ENCODE measurements around the gene GOPC. TPM values are rescaled to one million over a fixed set of nuclear protein-coding genes. Genes with fewer than 3 reads are reported as not detected.

Gene GOPC
- total RNA-seq, 5 donors from 2014 or later (not counting 1 experiment from before 2014, with no cell fraction given), result 20.8 to 30.2 (median 27.5) TPM

- Histone ChIP-seq H3K27me3 (replicated peaks in 1 of 2; ENCODE audit: control insufficient read depth in 2 of 2, extremely low read depth in 1 of 2, insufficient read depth in 2 of 2, low read length in 1 of 2) (no peaks in the 10 kb centered on the region), H3K9me3 (no peaks in the 10 kb centered on the region), H3K36me3 (ENCODE audit: control insufficient read depth in 2 of 2, extremely low read depth in 1 of 2, insufficient read depth in 1 of 2, low read length in 1 of 2) (peaks cover 0 to 58% of the 10 kb centered on the region in 2 donors), H3K4me1 (ENCODE audit: control insufficient read depth in 1 of 2, extremely low read depth in 1 of 2, insufficient read depth in 2 of 2, low read length in 2 of 2) (no peaks in the 10 kb centered on the region), H3K4me3 (ENCODE audit: control insufficient read depth in 1 of 2, extremely low read depth in 1 of 2, low read length in 1 of 2) (no peak overlapping the region), H3K27ac (ENCODE audit: low read length) (no peak overlapping the region)
- peaks cover 0 to 5% (median 0%) of the 10 kb centered on the region in 3 donors for H3K4me1 Mint-ChIP-seq
- ChIA-PET POLR2A (interaction anchor here (0.6 to 0.7 kb wide), 2 partner anchors 79 to 914 kb away, joined by 5 to 12 read pairs; no protein-coding TSS in a partner anchor), CTCF (interaction anchor here (0.6 to 1.4 kb wide), 2 partner anchors 10 to 118 kb away, joined by 3 read pairs; no protein-coding TSS in a partner anchor)
- no peaks in the 10 kb centered on the region for H3K27me3 Mint-ChIP-seq
- no peak for ATAC-seq (replicated peaks in 1 of 4)
- no peak overlapping the region for H3K27ac Mint-ChIP-seq
- no peaks in the 10 kb centered on the region for H3K9me3 Mint-ChIP-seq
- no peak overlapping the region for H3K4me3 Mint-ChIP-seq
- WGBS (ENCODE audit: insufficient coverage), result 100% methylated on average over 1 of the region's 2 CpGs
- no peak for DNase-seq
- peaks cover 19% of the 10 kb centered on the region for H3K36me3 Mint-ChIP-seq
Observed at GRCh38 chr6:117568247-117568646, 34.1 kb downstream of the GOPC start.

- peaks cover 18% of the 10 kb centered on the region for H3K36me3 Mint-ChIP-seq
- peak overlapping the region in 1 of 2 donors; percentile 35 for H3K27ac Mint-ChIP-seq
- no peaks in the 10 kb centered on the region for H3K4me1 ChIP-seq (ENCODE audit: control insufficient read depth in 1 of 2, extremely low read depth in 1 of 2, insufficient read depth in 2 of 2, low read length in 2 of 2)
- no CpG with 5 or more reads among the region's 1 CpG for WGBS (ENCODE audit: insufficient coverage)
- ChIA-PET POLR2A (interaction anchor here in 1 of 2 donors (0.5 kb wide), 1 partner anchor 112 kb away, joined by 3 read pairs; no protein-coding TSS in a partner anchor), CTCF (interaction anchor here (1.1 to 1.3 kb wide), 2 partner anchors 9 kb away, joined by 3 to 4 read pairs; no protein-coding TSS in a partner anchor)
- H3K9me3 ChIP-seq, result no peaks in the 10 kb centered on the region
- DNase-seq (no peak), ATAC-seq (replicated peaks in 1 of 4) (no peak)
- no peak overlapping the region for H3K27ac ChIP-seq (ENCODE audit: low read length)
- H3K4me3 Mint-ChIP-seq, result no peak overlapping the region
- H3K9me3 Mint-ChIP-seq, result no peaks in the 10 kb centered on the region
- H3K27me3 Mint-ChIP-seq, result no peaks in the 10 kb centered on the region
- no peaks in the 10 kb centered on the region for H3K27me3 ChIP-seq (replicated peaks in 1 of 2; ENCODE audit: control insufficient read depth in 2 of 2, extremely low read depth in 1 of 2, insufficient read depth in 2 of 2, low read length in 1 of 2)
- no peaks in the 10 kb centered on the region for H3K4me1 Mint-ChIP-seq
- H3K4me3 ChIP-seq (ENCODE audit: control insufficient read depth in 1 of 2, extremely low read depth in 1 of 2, low read length in 1 of 2), result no peak overlapping the region
- peaks cover 0 to 58% of the 10 kb centered on the region in 2 donors for H3K36me3 ChIP-seq (ENCODE audit: control insufficient read depth in 2 of 2, extremely low read depth in 1 of 2, insufficient read depth in 1 of 2, low read length in 1 of 2)
Observed at GRCh38 chr6:117564681-117565080, 37.6 kb downstream of the GOPC start.

GRCh38 chr6:117561128-117561527 is 41.2 kb downstream of the GOPC start:
- CTCF ChIA-PET, result interaction anchor here (0.9 to 2.0 kb wide), 2 partner anchors 10 to 26 kb away, joined by 3 to 4 read pairs; no protein-coding TSS in a partner anchor
- 95% methylated on average over 2 of the region's 3 CpGs for WGBS (ENCODE audit: insufficient coverage)
- POLR2A ChIA-PET, result interaction anchor here in 1 of 2 donors (0.6 kb wide), 1 partner anchor 25 kb away, joined by 10 read pairs; no protein-coding TSS in a partner anchor
- Mint-ChIP-seq H3K4me3 (no peak overlapping the region), H3K27ac (no peak overlapping the region), H3K4me1 (no peaks in the 10 kb centered on the region), H3K27me3 (no peaks in the 10 kb centered on the region), H3K36me3 (peaks cover 11% of the 10 kb centered on the region), H3K9me3 (no peaks in the 10 kb centered on the region)
- Histone ChIP-seq H3K36me3 (ENCODE audit: control insufficient read depth in 2 of 2, extremely low read depth in 1 of 2, insufficient read depth in 1 of 2, low read length in 1 of 2) (peaks cover 0 to 31% of the 10 kb centered on the region in 2 donors), H3K4me1 (ENCODE audit: control insufficient read depth in 1 of 2, extremely low read depth in 1 of 2, insufficient read depth in 2 of 2, low read length in 2 of 2) (no peaks in the 10 kb centered on the region), H3K4me3 (ENCODE audit: control insufficient read depth in 1 of 2, extremely low read depth in 1 of 2, low read length in 1 of 2) (no peak overlapping the region), H3K9me3 (no peaks in the 10 kb centered on the region), H3K27me3 (replicated peaks in 1 of 2; ENCODE audit: control insufficient read depth in 2 of 2, extremely low read depth in 1 of 2, insufficient read depth in 2 of 2, low read length in 1 of 2) (no peaks in the 10 kb centered on the region), H3K27ac (ENCODE audit: low read length) (no peak overlapping the region)
- ATAC-seq (replicated peaks in 1 of 4) (no peak), DNase-seq (no peak)

- Mint-ChIP-seq H3K4me3 (no peak overlapping the region), H3K27ac (peak overlapping the region in 1 of 2 donors; percentile 6), H3K27me3 (no peaks in the 10 kb centered on the region), H3K4me1 (peaks cover 0 to 3% (median 0%) of the 10 kb centered on the region in 3 donors), H3K36me3 (peaks cover 11% of the 10 kb centered on the region), H3K9me3 (no peaks in the 10 kb centered on the region)
- peaks cover 0 to 22% of the 10 kb centered on the region in 2 donors for H3K36me3 ChIP-seq (ENCODE audit: control insufficient read depth in 2 of 2, extremely low read depth in 1 of 2, insufficient read depth in 1 of 2, low read length in 1 of 2)
- ATAC-seq (replicated peaks in 1 of 4), result no peak
- no peaks in the 10 kb centered on the region for H3K27me3 ChIP-seq (replicated peaks in 1 of 2; ENCODE audit: control insufficient read depth in 2 of 2, extremely low read depth in 1 of 2, insufficient read depth in 2 of 2, low read length in 1 of 2)
- CTCF ChIA-PET, result interaction anchor here (0.5 to 5.9 kb wide), 6 partner anchors 12 to 110 kb away, joined by 3 to 60 read pairs (median 4); no protein-coding TSS in a partner anchor
- H3K4me1 ChIP-seq (ENCODE audit: control insufficient read depth in 1 of 2, extremely low read depth in 1 of 2, insufficient read depth in 2 of 2, low read length in 2 of 2), result no peaks in the 10 kb centered on the region
- H3K27ac ChIP-seq (ENCODE audit: low read length), result no peak overlapping the region
- no peak overlapping the region for H3K4me3 ChIP-seq (ENCODE audit: control insufficient read depth in 1 of 2, extremely low read depth in 1 of 2, low read length in 1 of 2)
- POLR2A ChIA-PET, result interaction anchor here in 1 of 2 donors (0.6 kb wide), 1 partner anchor 24 kb away, joined by 3 read pairs; no protein-coding TSS in a partner anchor
- WGBS (ENCODE audit: insufficient coverage), result 83% methylated on average over 2 of the region's 4 CpGs
- no peak for DNase-seq
- H3K9me3 ChIP-seq, result no peaks in the 10 kb centered on the region
Observed at GRCh38 chr6:117559299-117559698, 43.0 kb downstream of the GOPC start.

GRCh38 chr6:117558818-117559217 is 43.5 kb downstream of the GOPC start:
- Mint-ChIP-seq H3K4me3 (no peak overlapping the region), H3K4me1 (peaks cover 0 to 3% (median 0%) of the 10 kb centered on the region in 3 donors), H3K27ac (no peak overlapping the region), H3K9me3 (no peaks in the 10 kb centered on the region), H3K36me3 (peaks cover 11% of the 10 kb centered on the region), H3K27me3 (no peaks in the 10 kb centered on the region)
- ATAC-seq (replicated peaks in 1 of 4) (peak in 1 of 4 experiments; percentile 15), DNase-seq (no peak)
- Histone ChIP-seq H3K4me1 (ENCODE audit: control insufficient read depth in 1 of 2, extremely low read depth in 1 of 2, insufficient read depth in 2 of 2, low read length in 2 of 2) (no peaks in the 10 kb centered on the region), H3K27me3 (replicated peaks in 1 of 2; ENCODE audit: control insufficient read depth in 2 of 2, extremely low read depth in 1 of 2, insufficient read depth in 2 of 2, low read length in 1 of 2) (no peaks in the 10 kb centered on the region), H3K9me3 (no peaks in the 10 kb centered on the region), H3K4me3 (ENCODE audit: control insufficient read depth in 1 of 2, extremely low read depth in 1 of 2, low read length in 1 of 2) (no peak overlapping the region), H3K36me3 (ENCODE audit: control insufficient read depth in 2 of 2, extremely low read depth in 1 of 2, insufficient read depth in 1 of 2, low read length in 1 of 2) (peaks cover 0 to 19% of the 10 kb centered on the region in 2 donors), H3K27ac (ENCODE audit: low read length) (no peak overlapping the region)
- 92% methylated on average over 3 of the region's 4 CpGs for WGBS (ENCODE audit: insufficient coverage)
- POLR2A ChIA-PET, result interaction anchor here in 1 of 2 donors (0.6 kb wide), 2 partner anchors 25 to 131 kb away, joined by 3 to 10 read pairs; no protein-coding TSS in a partner anchor
- CTCF ChIA-PET, result interaction anchor here (0.6 to 5.9 kb wide), 5 partner anchors 11 to 110 kb away, joined by 3 to 60 read pairs (median 3); no protein-coding TSS in a partner anchor

- no peak overlapping the region for H3K4me3 Mint-ChIP-seq
- Histone ChIP-seq H3K4me3 (ENCODE audit: control insufficient read depth in 1 of 2, extremely low read depth in 1 of 2, low read length in 1 of 2) (no peak overlapping the region), H3K36me3 (ENCODE audit: control insufficient read depth in 2 of 2, extremely low read depth in 1 of 2, insufficient read depth in 1 of 2, low read length in 1 of 2) (peaks cover 0 to 11% of the 10 kb centered on the region in 2 donors), H3K4me1 (ENCODE audit: control insufficient read depth in 1 of 2, extremely low read depth in 1 of 2, insufficient read depth in 2 of 2, low read length in 2 of 2) (no peaks in the 10 kb centered on the region), H3K9me3 (no peaks in the 10 kb centered on the region), H3K27ac (ENCODE audit: low read length) (no peak overlapping the region), H3K27me3 (replicated peaks in 1 of 2; ENCODE audit: control insufficient read depth in 2 of 2, extremely low read depth in 1 of 2, insufficient read depth in 2 of 2, low read length in 1 of 2) (no peaks in the 10 kb centered on the region)
- no peak overlapping the region for H3K27ac Mint-ChIP-seq
- H3K27me3 Mint-ChIP-seq, result no peaks in the 10 kb centered on the region
- 100% methylated on average over 1 of the region's 3 CpGs for WGBS (ENCODE audit: insufficient coverage)
- peaks cover 9% of the 10 kb centered on the region for H3K36me3 Mint-ChIP-seq
- no peaks in the 10 kb centered on the region for H3K9me3 Mint-ChIP-seq
- no peak for DNase-seq
- ChIA-PET POLR2A (no interaction called here), CTCF (interaction anchor here (0.6 to 5.9 kb wide), 7 partner anchors 9 to 208 kb away, joined by 3 to 60 read pairs (median 3); no protein-coding TSS in a partner anchor)
- H3K4me1 Mint-ChIP-seq, result peaks cover 0 to 3% (median 0%) of the 10 kb centered on the region in 3 donors
- ATAC-seq (replicated peaks in 1 of 4), result no peak
Observed at GRCh38 chr6:117557951-117558350, 44.4 kb downstream of the GOPC start.

All from T-cell (primary cell).